Erythroblast (primary cell): ENCODE measurements around the gene MUS81.

ENCODE experiments used
- GATA1 ChIP-seq: IDR thresholded peaks from 2 replicates; pipeline ENCODE4 v1.6.1; 2011; ENCODE audit warnings: low read depth, mild to moderate bottlenecking, control low read depth, low read length, moderate library complexity
- POLR2A ChIP-seq: IDR thresholded peaks from 2 replicates; pipeline ENCODE4 v1.6.1; 2011; ENCODE audit warnings: mild to moderate bottlenecking, low read length

- no peak for TF ChIP-seq POLR2A
- TF ChIP-seq GATA1: no peak
Measured at GRCh38 chr11:65865550-65866172, 5.4 kb downstream of the MUS81 start.
